Esophagus (tissue), 2 donors: Measurements from ENCODE around the gene TM2D1. TPM values are rescaled to one million over a fixed set of nuclear protein-coding genes. Genes with fewer than 3 reads are reported as not detected.
A peak's percentile ranks its signal among the peaks of the same experiment; 100 is the strongest.
"Not testable (repeated sequence)": the region's sequence is repeated elsewhere in the genome, so short reads cannot be mapped to it uniquely, and the experiment has no call there.

ENCODE experiments used
- H3K27ac ChIP-seq, 2 donors: one replicate each; pipeline ENCODE4 v1.5.1; 2013; ENCODE audit warnings: low read depth in 2 of 2, mild to moderate bottlenecking in 2 of 2, inconsistent platforms in 1 of 2, low read length in 1 of 2, moderate library complexity in 1 of 2
- H3K27me3 ChIP-seq, 2 donors: one replicate each; pipeline ENCODE4 v1.6.1; 2013; ENCODE audit warnings: low read length in 2 of 2, control low read depth in 1 of 2, mild to moderate bottlenecking in 1 of 2; ENCODE audit not compliant: insufficient read depth in 2 of 2, control insufficient read depth in 1 of 2
- H3K36me3 ChIP-seq, 2 donors: one replicate each; pipeline ENCODE4 v1.6.1; 2013; ENCODE audit warnings: low read length in 1 of 2; ENCODE audit not compliant: control insufficient read depth in 2 of 2, insufficient read depth in 2 of 2
- H3K4me1 ChIP-seq, 2 donors: one replicate each; pipeline ENCODE4 v1.6.1; 2013; ENCODE audit warnings: low read length in 1 of 2; ENCODE audit not compliant: control insufficient read depth in 2 of 2, insufficient read depth in 2 of 2
- H3K4me3 ChIP-seq, 2 donors: one replicate each; pipeline ENCODE4 v1.5.1; 2013; ENCODE audit warnings: low read length in 2 of 2, mild to moderate bottlenecking in 2 of 2, low read depth in 1 of 2, moderate library complexity in 1 of 2
- H3K9me3 ChIP-seq, 2 donors: one replicate each; pipeline ENCODE4 v1.6.1; 2013; ENCODE audit warnings: mild to moderate bottlenecking in 2 of 2, low read depth in 1 of 2, low read length in 1 of 2, moderate library complexity in 1 of 2; ENCODE audit not compliant: control insufficient read depth in 2 of 2, insufficient read depth in 1 of 2
- WGBS, 2 donors: extraction: QIAGEN DNeasy Blood & Tissue Kit; methylation state at CpG; one replicate each; pipeline ENCODE4 v1.1.7; 2013; 5-methylcytosine and 5-hydroxymethylcytosine counted together
- polyA plus RNA-seq, 2 donors: library from polyadenylated mRNA; stranded (reverse); fragments of 200-250 nt; gene quantifications; one replicate each; pipeline ENCODE4 v1.2.3, GENCODE V29; 2013
- donor health status: healthy with polysubstance abuse.
- donor health status: Bipolar disorder and iron deficiency.

Gene TM2D1
- polyA plus RNA-seq, 2 donors: 7.6 to 17.4 TPM

DNA sequence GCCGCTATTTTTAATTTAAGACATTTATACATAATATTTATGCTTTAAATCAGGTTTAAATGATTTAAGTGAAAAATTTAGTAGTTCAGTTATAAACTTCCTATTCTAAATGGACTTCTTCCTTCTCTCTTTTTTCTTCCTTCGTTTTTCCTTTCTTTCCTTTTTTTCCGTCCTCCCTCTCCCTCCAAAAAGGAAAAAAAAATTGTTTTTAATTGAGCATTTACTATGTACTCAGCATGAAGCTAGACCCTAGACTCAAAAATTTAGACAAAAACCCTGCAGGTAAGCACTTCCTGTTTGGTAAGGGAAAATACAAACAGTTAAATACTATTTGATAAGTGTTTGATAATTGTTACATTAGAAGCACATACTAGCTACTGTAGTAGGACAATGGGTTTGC is 2.6 kb upstream of the TM2D1 start:
- H3K36me3 ChIP-seq: no peaks in the 10 kb centered on the region
- no peak overlapping the region for H3K4me3 ChIP-seq
- H3K9me3 ChIP-seq: no peaks in the 10 kb centered on the region
- no peaks in the 10 kb centered on the region for H3K27me3 ChIP-seq
- H3K27ac ChIP-seq: no peak overlapping the region
- peaks cover 0 to 3% of the 10 kb centered on the region in 2 donors for H3K4me1 ChIP-seq
- 82 to 87% methylated on average over 3 of the region's 3 CpGs for WGBS, 2 donors

GRCh38 chr1:61724506-61724812 is 482 bp downstream of the TM2D1 start:
- H3K36me3 ChIP-seq: no peaks in the 10 kb centered on the region

DNA sequence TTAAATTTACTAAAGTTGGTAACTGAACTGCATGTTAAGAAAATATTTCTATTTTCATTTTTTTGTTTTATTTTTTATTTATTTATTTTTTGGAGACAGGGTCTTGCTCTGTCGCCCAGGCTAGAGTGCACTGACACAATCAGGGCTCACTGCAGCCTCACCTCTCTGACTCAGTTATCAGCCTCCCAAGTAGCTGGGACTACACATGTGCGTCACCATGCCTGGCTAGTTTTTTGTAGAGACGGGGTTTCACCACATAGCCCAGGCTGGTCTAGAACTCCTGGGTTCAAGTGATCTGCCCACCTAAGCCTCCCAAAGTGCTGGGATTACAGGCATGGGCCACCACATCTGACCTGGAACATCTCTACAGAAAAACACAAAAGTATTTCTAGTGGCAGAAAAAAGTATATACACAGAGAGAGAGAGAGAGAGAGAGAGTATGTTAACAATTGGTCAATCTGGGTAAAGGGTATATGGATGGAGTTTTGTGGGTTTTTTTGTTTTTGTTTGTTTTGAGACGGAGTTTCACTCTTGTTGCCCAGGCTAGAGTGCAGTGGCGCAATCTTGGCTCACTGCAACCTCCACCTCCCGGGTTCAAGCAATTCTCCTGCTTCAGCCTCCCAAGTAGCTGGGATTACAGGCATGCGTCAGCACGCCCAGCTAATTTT is 5.8 kb downstream of the TM2D1 start:
- H3K27ac ChIP-seq, H3K4me3 ChIP-seq, H3K36me3 ChIP-seq, H3K9me3 ChIP-seq, H3K27me3 ChIP-seq, H3K4me1 ChIP-seq: not testable (repeated sequence)
- 92% methylated on average over 8 of the region's 8 CpGs for WGBS, 2 donors

More at GRCh38 chr1:61724506-61724812, 482 bp downstream of the TM2D1 start:
- peaks cover 0 to 3% of the 10 kb centered on the region in 2 donors for H3K4me1 ChIP-seq
- H3K27me3 ChIP-seq: no peaks in the 10 kb centered on the region
- H3K27ac ChIP-seq: peak overlapping the region; percentile 84 to 94
- 0 to 3% methylated on average over 3 of the region's 3 CpGs for WGBS, 2 donors
- no peaks in the 10 kb centered on the region for H3K9me3 ChIP-seq
- H3K4me3 ChIP-seq: peak overlapping the region; percentile 83 to 96

DNA sequence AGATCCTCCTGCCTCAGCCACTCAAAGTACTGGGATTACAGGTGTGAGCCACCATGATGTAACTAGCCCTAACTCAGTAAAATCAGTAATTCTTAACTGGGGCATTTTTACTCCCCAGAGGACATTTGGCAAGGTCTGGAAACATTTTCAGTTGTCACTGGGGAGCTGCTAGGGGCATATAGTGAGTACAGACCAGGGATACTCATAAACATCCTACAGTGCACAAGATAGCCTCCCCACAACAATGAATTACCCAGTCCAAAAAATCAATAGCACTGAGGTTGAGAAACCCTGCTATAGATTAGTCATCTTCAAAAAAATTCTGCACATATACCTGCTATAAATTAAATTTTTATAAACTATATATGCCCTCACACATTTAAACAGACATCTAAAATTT is 13.0 kb downstream of the TM2D1 start:
- H3K9me3 ChIP-seq: no peaks in the 10 kb centered on the region
- no peak overlapping the region for H3K27ac ChIP-seq
- H3K27me3 ChIP-seq: no peaks in the 10 kb centered on the region
- H3K36me3 ChIP-seq: peaks cover 0 to 2% of the 10 kb centered on the region in 2 donors
- no peaks in the 10 kb centered on the region for H3K4me1 ChIP-seq
- H3K4me3 ChIP-seq: no peak overlapping the region

- H3K9me3 ChIP-seq, H3K36me3 ChIP-seq, H3K4me3 ChIP-seq, H3K27ac ChIP-seq, H3K27me3 ChIP-seq, H3K4me1 ChIP-seq: not testable (repeated sequence)
- WGBS, 2 donors: 86% methylated on average over 4 of the region's 4 CpGs
These were observed 13.7 kb downstream of the TM2D1 start for GRCh38 chr1:61711257-61711656.

- H3K36me3 ChIP-seq: peaks cover 0 to 2% of the 10 kb centered on the region in 2 donors
- 82 to 98% methylated on average over 2 of the region's 2 CpGs for WGBS, 2 donors
- no peaks in the 10 kb centered on the region for H3K9me3 ChIP-seq
- no peaks in the 10 kb centered on the region for H3K27me3 ChIP-seq
- H3K27ac ChIP-seq: no peak overlapping the region
- no peaks in the 10 kb centered on the region for H3K4me1 ChIP-seq
- H3K4me3 ChIP-seq: no peak overlapping the region
These were observed 15.0 kb downstream of the TM2D1 start for GRCh38 chr1:61709908-61710289.

DNA sequence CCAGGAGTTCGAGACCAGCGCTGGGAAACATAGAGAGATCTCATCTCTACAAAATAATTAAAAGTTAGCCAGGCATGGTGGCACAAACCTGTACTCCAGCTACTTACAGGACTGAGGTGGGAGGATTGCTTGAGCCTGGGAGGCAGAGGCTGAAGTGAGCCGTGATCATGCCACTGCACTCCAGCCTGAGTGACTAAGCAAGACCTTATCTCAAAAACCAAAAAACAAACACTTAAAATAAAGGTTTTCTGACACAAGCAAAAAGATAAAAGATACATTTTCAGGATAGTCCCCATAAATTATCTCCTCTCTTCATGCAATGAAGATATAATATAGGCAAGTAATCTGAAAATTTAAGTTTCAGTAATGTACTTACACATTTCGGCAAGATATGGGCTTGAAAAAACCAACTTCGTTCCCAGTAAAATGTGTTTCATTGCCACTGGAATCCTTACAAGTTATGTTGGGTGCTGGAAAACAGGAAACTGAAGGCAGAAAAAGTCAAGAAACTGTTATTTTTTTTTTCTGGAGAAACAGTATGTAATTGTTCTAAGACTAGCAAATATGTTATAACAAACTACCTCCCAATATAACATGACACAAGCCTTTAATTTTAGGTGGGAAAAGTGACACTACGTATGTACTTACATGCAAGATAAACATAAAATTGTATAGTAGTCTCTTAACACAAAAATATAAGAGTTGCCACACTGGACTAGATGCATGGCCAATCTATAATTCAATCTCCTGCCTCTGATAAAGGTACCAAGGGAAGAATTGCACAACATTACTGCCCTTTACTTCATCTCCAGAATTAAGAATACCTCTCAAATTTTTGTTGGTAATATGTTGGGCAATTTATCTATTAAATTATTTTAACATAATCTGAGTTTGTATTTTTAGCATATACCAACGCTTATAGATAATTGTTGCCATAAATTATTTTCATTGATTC is 15.7 kb downstream of the TM2D1 start:
- no peaks in the 10 kb centered on the region for H3K27me3 ChIP-seq
- WGBS, 2 donors: 92 to 95% methylated on average over 7 of the region's 7 CpGs
- H3K27ac ChIP-seq: no peak overlapping the region
- H3K4me3 ChIP-seq: no peak overlapping the region
- H3K4me1 ChIP-seq: no peaks in the 10 kb centered on the region
- H3K9me3 ChIP-seq: no peaks in the 10 kb centered on the region
- peaks cover 0 to 2% of the 10 kb centered on the region in 2 donors for H3K36me3 ChIP-seq

DNA sequence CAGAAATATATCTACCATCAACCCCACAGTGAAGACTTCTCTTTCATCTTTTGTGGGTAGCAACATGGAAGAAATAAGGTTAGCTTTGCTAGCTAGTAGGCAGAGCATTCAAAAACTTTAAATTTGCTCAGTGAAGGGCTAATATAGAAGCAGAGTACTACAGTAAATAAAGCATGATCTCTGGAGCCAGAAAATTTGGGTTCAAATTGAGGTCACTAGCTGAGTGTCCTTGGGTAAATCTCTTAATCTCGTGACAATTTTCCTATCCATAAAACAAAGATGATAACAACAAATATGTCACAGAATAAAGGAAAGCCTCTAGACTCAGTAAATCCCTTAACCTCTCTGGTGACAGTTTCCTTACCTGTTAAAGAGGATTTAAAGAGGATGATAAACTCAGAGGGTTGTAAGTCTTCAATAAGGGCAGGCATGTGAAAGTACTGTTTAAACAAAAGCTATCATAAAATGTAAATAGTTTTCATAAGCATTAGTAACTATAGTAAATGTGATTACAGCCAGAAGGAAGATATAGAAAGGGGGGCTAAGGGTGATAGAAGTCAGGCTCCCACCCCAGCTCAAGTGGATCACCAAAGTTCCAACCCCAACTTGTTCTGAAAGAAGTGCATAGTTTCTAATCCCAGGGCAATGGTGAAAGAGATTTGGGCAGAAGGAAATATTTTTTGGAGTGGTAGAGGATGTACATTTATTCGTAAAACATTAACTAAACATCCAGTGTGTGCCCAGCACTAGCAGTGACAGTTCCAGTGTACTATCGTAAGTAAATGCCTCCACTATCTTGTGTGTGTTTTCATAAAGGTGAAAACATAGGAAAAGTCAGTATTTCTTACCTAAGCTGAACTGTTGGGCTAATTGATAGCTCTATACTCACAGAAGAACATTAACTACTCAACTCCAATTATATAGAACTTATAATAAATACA is 24.8 kb downstream of the TM2D1 start:
- H3K4me1 ChIP-seq: no peaks in the 10 kb centered on the region
- no peak overlapping the region for H3K4me3 ChIP-seq
- no peaks in the 10 kb centered on the region for H3K27me3 ChIP-seq
- H3K27ac ChIP-seq: no peak overlapping the region
- 49 to 62% methylated on average over 3 of the region's 3 CpGs for WGBS, 2 donors
- no peaks in the 10 kb centered on the region for H3K9me3 ChIP-seq
- H3K36me3 ChIP-seq: peaks cover 0 to 3% of the 10 kb centered on the region in 2 donors

DNA sequence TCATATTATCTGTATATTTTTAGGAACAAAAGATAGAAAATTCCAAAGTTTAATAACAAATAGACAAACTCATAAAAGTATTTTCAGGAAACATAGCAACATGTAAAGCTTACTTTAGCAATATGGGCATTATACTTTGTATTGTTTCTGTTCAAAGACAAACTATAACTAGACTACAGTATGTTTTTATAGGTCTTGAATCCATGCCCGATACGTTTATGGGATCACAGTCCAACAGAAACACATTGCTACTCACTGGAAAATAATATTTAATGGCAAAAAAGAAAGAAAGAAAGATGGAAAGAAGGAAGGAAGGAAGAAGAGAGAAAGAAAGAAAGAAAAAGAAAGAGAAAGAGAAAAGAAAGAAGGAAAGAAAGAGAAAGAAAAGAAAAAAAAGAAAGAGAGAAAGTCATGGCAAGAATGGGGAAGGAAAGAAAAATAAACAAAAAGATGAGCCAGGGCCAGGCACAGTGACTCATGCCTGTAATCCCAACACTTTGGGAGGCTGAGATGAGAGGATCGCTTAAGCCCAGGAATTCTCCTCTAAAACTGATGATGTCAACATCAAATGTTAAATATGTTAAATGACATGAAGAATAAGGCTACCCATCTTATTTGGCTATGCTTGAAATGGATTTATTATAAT is 32.7 kb downstream of the TM2D1 start:
- Histone ChIP-seq H3K36me3 (no peaks in the 10 kb centered on the region), H3K27ac (no peak overlapping the region), H3K27me3 (no peaks in the 10 kb centered on the region), H3K9me3 (no peaks in the 10 kb centered on the region), H3K4me3 (no peak overlapping the region), H3K4me1 (no peaks in the 10 kb centered on the region)
- WGBS, 2 donors: 47 to 54% methylated on average over 3 of the region's 3 CpGs
